Stimulated activated CD4-positive, alpha-beta T cell treated with anti-CD3 and anti-CD28 coated beads, TNF-alpha, amount 100 ng/mL, for 4 hours (primary cell): ENCODE measurements around the gene CHCHD3.
"Not testable (repeated sequence)": the region's sequence is repeated elsewhere in the genome, so short reads cannot be mapped to it uniquely, and the experiment has no call there.

Experiments
- DNase-seq, 3 experiments: peaks; one replicate each; pipeline ENCODE4 v3.0.0-alpha.2; 2020; ENCODE audit warnings: low read depth in 3 of 3

Gene CHCHD3

DNA sequence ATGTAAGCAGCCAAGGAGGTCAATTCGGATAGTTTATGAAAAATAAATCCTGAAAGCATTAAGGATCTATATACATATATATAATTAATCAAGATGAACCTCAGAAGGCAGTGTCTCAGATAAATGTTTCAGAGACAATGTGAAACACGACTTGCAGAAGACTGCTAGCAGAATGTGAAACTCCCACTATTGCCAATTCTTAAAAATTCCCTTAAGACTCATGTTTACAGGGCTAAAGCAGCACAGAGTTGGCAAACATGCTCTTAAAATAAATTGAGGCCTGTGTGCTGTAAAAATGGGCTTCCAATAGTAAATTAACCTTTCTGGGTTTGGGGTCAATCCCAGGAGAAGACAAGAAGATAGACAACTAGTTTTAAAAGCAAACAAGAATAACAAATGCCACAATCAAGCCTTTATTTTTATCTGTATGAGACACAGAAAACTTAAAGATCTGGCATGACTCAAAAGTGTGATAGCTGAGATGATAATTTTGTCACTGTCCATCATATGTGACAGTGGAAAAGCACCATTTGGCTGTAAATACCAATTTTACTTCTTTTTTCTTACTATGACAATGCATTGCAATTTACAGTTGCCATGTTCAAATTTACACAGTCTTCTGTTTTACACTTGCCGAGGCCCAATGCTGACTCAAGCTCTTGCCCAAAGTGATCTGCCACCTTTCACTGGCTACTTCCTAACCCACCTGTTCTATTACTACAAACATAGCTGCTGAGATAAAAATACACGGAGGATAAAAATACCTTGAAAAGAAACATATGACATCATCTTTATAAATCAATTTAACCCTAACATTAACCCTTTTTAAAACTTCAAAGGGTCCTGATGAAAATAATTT, 78.6 kb downstream of the CHCHD3 start:
- DNase-seq: no peak

DNA sequence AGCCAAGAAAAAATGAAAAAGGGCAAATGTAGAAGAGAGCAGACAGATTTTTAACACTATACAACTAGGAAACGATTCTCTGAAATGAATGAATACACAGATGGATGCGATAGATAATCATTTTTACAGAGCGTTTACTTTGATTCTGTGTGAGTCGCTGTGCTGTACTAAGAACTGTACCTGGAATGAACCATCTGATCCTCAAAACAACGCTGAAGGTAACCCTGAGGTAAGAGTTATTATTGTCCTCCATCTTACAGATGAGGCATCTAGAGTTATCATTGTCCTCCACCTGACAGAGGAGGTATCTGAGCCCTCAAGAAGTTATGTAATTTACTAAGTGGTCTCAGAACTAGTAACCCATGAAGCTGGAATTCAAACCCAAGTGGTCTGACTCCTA, 80.2 kb downstream of the CHCHD3 start:
- no peak for DNase-seq

DNA sequence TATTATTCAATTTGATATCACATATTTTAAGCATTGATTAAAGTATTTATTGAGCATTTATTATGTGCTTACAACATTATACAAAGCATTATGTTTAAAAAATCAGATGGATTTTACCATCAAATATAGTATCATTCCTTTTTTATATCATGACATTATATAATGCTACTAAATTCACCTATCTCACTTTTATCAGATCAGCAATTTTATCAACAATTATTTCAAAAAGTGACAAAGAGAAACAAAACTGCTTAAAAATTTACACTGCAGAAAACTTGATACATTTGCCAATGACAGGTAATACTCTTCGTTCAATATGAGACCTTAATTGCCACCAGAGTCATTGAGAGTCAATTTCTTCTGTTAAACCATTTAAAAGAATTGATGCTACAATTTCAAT, 82.0 kb downstream of the CHCHD3 start:
- DNase-seq: no peak

DNA sequence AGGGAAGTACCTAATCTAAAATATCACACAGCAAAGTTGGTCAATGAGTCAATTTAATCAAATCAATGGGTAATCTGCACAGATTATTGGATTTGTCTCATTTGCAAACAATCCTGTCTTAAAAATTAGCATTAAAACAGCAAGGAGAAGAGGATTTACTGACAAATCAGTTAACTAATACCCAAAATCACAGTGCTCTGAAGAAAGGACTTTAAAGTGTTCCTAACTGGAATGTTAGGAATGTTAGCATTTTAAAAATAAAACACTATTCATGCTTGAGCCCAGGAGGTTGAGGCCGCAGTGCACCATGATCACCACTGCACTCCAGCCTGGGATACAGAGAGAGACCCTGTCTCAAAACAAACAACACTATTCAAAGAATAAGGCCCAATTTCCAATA, 83.1 kb downstream of the CHCHD3 start:
- no peak for DNase-seq

DNA sequence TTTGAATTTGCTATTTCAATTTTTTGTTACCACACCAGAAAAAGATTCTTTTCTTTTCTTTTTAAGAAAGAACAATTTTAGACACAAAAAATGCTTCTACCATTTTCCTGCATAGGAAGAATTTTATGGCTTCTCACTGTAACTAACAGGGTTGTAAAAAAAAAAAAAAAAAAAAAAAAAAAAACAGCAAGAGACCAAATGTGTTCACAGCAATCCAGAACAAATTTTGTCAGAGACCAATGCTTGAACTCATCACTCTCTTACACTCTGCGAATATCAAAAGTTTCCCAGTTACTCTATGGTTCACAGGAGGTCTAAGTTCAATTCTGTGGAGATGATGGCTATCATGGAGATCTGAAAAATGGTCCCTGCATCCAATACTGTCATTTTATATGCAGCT, 84.4 kb downstream of the CHCHD3 start:
- DNase-seq: no peak

DNA sequence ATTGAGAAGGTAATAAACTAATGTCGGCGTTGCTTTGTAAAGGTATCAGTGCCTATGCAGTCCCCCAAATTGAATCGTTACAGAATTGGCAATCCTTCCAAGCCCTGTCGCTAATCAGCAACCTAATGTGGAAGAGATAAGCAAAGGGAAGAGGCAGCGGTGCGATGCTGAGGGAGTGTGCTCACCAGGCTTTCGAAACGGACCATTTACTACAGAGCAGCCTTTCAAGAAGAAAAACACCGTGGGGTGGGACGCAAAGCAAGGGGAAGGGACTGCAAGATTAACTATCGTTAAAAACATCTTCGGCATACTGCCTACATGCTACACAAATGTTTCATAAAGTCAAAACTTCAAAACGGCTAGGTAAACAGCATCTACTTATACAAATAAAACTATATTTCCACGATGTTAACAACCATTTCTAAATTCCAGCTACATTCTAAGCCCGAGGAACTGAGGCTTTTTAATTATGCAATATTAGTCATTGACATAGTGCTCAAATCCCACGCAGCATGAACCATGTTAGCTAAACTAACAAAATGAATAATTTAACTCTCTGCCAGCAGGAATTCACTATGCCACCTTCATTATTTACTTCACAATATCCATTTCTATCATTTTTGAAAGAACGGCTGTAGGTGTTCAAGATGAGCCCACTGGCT, 85.2 kb downstream of the CHCHD3 start:
- no peak for DNase-seq

DNA sequence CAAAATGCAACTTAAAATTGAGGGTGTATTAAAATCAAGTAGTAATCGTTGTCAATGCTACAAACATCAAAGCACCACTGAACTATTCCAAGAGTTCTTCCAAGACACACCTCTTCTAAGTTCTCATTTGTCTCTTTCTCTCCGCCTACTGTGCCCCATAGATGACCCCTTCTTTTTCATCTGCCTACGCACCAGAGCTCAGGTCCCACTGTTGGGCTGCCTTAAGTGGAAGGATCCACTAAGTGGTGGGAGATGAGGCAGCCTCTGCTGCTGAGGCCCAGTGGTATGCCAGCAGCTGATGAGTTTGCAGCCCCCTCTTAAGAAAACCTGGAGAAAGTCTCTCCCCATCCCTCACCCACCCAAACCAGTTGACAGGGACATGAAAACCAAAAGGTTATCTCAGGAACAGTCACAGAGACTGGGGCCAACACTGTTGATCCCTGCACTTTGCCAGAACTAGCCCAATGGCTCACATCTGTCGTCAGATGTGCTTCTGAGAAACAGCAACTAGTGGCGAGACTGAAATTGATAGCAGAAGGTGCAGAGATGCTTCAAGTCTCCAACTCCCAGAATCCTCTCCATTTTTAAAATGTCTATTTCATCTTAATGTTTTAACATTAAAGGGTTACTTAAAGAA, 88.4 kb downstream of the CHCHD3 start:
- DNase-seq: no peak

DNA sequence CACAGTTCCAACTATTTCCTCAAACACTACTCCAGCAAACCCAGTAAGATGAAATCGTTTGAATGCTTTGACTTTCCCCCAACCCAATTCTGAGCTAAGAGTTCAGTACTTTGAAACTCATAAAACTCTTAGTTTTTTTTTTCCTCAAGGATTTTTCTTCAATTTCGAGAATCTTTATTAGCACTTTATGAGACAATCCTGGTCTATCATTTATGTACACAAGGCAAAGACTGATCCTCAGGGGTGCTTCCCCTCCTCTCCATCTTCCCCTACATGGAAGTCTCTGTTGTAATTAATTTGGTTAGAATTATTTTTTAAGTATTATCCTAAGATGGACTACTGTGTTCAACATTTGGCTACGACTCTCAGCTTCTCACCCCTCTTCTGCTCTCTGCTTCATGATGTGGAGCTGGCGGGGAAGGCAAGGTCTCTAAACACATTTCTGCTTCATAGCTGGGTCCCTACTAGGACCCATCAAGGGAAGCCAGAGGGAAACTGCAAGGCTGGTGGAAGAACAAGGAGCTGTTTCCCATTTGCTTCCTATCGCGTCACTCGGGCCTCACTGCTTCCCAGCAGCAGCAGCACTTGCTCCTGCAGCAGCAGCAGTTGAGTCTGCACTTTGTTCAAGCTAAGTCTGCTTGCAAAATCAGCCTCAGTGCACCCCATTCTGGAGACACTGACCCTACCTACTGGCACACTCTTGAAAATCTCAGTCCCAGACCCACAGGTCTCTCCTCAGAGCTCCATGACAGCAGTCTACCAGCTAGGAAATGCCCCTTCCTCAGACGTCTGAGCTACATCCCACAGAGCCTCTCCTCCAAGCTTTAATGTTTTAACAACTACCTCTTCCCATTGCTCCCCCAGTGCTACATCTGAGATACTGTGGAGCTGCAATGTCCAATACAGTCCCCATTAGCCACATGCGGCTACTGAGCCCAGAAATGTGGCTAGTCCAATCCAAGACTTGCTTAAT, 90.0 kb downstream of the CHCHD3 start:
- DNase-seq: no peak

DNA sequence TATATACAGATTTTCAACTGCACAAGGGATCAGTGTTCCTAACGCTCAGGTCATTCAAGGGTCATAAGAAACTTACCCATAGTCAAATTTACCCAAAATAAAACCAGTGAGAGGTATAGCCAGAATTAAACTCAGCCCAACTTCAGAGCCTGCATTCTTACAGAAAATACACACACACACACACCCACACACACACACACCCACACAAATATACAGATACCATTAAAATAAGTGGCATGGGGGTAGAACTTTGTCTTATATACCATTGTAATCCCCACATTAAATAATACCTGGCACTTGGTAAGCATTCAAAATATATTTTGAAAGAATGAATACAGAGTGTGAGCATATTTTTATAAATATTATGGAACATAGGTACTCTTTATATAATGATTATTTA, 93.8 kb downstream of the CHCHD3 start:
- no peak for DNase-seq

DNA sequence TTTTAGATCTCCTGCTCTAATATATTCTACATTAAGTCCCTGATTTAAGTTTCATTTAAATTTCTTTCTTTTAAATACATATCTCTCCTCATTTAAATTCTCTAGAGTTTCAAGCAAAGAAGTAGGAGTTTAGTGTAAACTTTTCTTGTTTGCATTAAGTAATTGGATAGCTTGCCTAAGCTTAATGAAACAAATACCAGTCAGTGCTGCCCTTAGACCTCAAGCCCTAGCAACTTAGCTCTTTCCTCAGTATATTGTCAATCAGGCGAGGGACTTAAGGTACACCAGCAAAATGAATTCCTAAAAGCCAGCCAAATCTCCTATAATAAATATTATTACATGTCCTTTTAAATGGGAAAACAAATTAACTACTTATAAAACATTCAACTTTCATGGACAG, 101.5 kb downstream of the CHCHD3 start:
- DNase-seq: no peak

DNA sequence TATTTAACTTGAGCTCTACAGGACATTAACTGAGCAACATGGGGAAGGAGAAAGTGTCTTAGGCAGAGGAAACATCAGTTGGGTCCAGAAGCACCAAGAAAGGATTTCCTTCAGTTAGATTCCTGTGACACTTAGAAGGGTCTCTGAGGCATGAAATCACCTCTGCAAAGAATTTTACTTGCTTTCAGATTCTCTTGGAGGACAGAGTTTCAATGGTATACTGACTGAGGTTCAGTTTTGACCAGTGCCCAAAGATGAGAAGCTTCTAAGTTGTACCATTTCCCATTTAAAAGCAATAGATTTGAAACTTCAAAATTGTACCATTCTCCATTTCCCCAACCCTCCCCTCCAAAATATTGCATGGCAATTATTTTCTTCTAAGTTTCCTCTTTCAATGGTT, 102.4 kb downstream of the CHCHD3 start:
- DNase-seq: no peak

DNA sequence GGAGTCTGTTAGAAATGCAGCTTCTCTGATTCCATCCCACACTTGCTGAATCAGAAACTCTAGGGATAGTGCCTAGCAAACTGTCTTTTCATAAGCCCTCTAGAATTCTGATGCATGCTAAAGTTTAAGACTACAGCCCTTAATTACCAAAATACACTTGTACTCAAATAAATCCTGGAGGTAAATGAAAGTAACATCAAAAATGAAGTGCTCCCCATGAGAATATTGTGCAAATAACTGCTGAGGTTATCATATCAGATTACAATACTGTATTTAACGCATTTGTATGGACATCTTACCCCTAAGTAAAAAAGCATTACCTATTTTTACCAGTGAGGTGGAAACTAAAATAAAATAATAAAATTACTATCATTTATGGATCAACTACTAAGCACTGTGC, 104.7 kb downstream of the CHCHD3 start:
- DNase-seq: no peak

DNA sequence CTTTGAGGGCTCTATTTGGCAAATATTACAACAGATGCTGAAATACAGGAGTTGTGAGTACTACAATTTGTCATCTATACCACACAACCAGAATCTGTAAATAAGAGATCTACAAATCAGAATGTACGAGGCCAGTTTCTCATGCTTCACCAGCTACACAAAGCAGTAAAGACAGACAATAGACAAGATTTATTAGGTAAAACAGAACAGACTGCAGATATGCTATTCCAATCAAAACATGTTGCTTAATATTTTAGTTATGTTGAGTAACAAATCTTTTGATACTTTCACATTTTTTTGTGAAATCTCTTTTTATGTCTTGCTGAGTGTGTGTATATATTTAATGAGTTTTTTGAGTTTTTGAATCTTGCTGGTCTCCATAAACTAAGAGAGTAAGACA, 109.1 kb downstream of the CHCHD3 start:
- DNase-seq: no peak

DNA sequence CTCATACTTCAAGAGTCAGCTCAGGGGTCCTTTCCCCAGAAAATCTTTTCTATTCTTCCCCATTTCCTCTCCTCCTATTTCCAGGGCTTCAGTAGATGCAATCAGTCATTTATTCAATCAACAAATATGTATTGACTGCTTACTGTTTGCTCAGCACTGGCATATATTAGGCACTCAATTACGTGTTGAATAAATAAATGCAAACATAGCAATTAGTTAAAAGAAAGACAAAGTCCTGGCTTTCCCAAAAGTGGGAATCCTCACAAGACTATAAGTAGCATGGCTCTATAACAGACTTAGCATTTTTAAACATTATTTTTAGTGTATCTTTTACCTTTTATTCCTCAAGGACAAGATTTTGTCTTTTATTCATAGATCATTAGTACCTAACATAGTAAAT, 111.6 kb downstream of the CHCHD3 start:
- no peak for DNase-seq

DNA sequence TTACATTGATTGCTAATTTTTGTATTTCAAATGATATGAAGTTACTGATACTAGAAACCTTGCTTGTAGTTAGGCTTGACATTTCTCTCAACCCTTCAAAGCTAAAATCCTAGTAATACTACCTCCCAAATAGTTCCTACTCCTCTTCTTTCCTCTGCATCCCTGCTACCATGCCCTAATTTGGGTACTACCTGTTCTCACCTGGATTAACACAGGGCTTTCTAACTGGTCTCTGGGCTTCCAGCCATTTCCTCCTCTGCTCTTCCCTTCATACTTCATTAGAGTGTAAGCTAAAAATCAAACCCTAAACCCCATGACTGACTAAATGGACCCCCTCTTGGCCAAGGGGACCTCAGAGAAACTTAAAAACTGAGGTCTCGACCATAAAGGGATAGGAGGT, 112.4 kb downstream of the CHCHD3 start:
- no peak for DNase-seq

DNA sequence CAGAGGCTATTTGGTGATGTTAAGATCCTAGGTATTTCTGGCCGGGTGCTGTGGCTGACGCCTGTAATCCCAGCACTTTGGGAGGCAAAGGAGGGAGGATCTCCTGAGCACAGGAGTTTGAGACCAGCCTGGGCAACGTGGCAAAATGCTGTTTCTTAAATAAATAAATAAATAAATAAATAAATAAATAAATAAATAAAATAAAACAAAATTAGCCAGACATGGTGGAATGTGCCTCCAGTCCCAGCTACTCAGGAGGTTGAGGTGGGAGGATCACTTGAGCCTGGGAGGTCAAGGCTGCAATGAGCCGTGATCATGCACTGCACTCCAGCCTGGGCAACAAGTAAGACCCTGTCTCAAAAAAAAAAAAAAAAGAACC, 114.4 kb downstream of the CHCHD3 start:
- DNase-seq: not testable (repeated sequence)

DNA sequence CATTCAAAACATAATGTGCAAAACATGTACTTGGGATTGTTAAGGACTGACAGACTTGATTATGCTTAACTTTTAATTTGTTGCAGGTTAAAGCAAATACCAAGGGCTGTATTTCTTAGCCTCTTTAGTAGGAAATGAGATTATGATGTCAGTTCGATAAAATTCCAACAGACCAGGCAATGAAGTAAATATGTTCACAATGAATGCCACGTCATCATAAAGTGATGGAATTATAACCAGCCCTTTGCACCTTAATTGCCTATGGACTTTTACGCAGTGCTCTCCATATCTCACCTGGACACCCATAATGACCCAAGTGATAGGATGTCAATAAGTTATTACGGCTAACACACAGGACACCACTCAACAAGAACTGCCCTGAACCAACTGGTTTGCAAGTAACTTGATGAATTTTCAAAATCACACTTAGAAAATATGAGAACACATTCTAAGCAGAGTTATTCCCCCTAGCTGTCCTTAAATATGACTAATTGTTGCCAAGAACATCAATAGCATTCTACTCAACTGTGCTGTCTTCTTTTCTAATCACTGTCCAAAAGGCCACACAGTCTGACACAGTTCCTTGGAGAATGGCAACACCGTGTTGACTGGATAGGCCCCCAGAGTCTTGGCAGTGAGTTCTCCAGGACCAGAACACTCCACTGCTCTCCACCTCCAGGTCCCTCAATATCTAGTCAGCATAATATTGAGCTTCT, 115.0 kb downstream of the CHCHD3 start:
- no peak for DNase-seq

DNA sequence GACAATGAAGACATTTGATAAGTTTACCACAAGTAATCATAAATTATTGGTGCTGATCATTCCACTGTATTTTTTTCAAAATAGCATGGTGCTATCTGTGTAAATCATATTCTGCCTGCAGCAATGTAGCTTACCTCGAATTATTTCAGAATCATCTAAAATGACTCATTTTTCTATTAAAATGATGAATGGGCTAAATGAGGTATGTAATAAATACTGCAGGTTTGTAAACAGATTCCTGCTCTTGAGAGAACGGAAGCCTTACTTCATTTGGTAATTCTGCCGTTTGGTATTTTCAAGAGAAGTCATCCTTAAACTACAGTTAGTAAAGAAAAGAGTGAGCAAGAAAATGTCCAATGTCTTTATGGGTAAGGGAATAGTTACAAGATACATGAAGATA, 115.9 kb downstream of the CHCHD3 start:
- DNase-seq: no peak

DNA sequence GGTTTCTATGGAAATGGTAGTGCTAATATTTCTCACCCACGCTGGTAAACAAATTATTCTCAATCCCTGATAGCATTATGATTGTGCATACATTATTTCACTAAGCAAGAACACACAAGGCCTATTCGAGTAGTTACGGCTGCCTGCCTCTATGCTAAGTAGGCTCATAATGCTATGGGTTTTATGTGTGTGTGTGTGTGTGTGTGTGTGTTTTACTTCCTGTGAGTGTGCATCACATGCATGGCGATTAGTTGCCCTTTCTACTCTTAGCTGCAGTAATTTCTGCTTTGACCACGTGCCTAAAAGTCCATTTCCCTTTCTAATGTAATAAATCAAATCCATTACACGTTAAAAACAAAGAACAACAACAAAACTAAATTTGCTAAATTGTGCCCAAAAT, 117.0 kb downstream of the CHCHD3 start:
- DNase-seq: no peak

DNA sequence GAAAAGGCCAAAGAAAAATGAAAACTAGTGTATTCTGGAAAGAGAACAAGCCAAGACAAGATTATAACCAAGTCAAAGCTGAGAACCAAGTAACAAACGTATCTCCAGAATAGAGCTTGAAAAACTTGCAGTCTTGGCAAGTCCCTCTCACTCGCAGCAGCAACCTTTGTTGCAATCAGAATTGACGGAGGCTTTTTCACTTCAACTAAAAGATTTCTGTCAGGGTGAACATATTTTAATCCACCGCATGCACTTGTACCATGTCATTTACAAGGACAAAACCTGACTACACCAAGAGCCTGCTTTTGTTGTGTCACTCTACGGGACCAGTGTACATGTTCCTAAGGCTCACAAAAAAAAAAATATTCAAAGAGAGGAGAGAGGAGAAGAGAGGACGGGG, 122.0 kb downstream of the CHCHD3 start:
- DNase-seq: no peak

DNA sequence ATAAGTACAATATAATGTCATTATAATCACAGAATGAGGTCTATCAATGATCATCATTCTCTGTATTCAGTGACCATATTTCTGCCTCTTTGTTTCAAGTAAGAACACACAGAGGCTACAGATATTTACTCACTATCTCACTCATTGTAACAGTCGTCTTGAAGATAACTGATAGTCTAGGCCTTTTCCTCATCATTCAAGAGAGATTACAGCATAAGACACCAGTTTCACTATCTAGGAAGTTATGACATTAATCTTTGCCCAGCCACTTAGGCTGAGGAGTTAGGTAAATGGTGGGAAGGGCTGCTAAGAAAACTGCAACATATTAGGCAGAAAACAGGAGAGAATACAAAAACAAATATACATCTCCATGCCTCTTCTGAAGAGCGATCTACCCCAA, 125.3 kb downstream of the CHCHD3 start:
- no peak for DNase-seq
